Measurements from ENCODE around the gene SH3GLB1.

DNA sequence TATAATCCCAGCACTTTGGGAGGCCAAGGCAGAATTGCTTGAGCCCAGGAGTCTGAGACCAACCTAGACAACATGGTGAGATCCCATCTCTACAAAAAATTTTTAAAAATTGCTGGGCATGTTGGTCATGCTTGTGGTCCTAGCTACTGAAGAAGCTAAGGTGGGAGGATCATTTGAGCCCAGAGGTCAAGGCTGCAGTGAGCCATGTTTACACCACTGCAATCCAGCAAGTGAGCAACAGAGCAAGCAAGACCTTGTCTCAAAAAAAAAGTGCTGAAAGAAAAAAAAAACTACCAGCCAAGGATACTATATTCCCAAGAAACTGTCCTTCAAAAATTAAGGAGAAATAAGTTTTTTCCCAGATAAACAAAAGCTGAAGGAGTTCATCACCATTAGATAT, 78.1 kb downstream of the SH3GLB1 start:
- TF ChIP-seq POLR2AphosphoS5 (IDR thresholded peaks at IDR 0.05) (no peak), CTCF (IDR thresholded peaks at IDR 0.05) (no peak), POLR2A (IDR thresholded peaks at IDR 0.05) (no peak)
